SH-SY5Y (cell line): ENCODE measurements around the gene LMNTD1.

Source experiments
- GATA2 ChIP-seq: IDR thresholded peaks from 2 replicates; pipeline ENCODE4 v1.6.1; 2011; ENCODE audit warnings: mild to moderate bottlenecking, low read depth, low read length
- GATA3 ChIP-seq: IDR thresholded peaks from 2 replicates; pipeline ENCODE4 v1.6.1; 2011; ENCODE audit warnings: low read depth, mild to moderate bottlenecking, low read length, moderate library complexity

DNA sequence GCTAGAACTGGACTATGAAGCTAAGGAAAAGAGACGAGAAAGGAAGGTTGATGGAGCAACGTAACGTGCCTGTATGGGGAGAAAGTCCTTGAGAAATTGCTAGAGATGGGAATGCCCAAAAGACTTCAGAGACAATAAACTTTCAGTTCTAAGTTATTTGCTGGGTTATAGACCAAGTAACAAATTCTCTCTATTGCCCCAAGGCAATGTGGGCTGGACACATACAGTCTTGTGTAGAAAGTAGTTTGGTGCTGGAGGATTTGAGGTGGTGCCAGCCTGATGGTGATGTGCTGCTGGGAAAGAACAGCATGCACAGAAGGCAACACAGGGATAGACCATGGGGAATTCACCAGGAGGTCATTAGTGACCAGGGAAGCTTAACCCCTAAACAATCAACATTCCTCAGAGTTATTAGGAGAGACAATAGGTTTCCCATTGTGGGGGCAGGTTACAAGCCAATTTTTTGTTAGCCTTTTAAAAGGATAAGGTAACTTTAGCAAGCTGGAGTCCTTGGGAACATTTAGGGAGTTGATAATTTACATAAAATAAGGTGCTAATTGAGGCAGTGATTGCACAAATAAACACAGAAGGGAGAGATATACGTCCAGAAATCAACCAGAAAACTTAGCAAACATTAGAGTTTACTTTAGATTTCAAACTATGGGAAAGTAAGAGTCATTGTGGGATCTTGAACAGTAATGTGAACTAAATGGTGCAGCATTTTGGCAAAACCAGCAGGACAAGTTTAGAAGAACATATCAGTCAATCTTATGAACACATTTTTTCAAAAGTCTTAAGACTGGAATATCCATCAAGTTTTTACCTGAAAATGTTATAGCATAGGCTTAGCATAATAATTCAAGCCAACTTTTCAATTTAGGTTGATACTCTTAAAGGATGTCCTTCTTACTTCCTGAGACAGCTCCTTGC is 61.4 kb downstream of the LMNTD1 start:
- TF ChIP-seq GATA2 (no peak), GATA3 (no peak)
